G401 (cell line): ENCODE results near the gene OSBPL2. TPM values are rescaled to one million over a fixed set of nuclear protein-coding genes. Genes with fewer than 3 reads are reported as not detected.

Experiments
- DNase-seq: peaks from one replicate; pipeline ENCODE4 v3.0.0-alpha.2; 2015; ENCODE audit warnings: low spot score
- in situ Hi-C: cut with HindIII; loops from 2 replicates; pipeline ENCODE4 v1.10.0; 2016; ENCODE audit warnings: low sequenced_read_pairs, mixed read lengths
- total RNA-seq: library from RNA; depleted of rRNA; stranded (reverse); fragments of >200 nt; shearing (Covaris generic); gene quantifications from 2 replicates; pipeline ENCODE4 v1.2.3, GENCODE V29; 2014

The OSBPL2 gene
- total RNA-seq, 1 experiment from 2014 or later, result 19.6 TPM

- no peak for DNase-seq
- in situ Hi-C loops, result no loop called here
Observed at GRCh38 chr20:62326559-62326958, 88.2 kb downstream of the OSBPL2 start.

GRCh38 chr20:62326959-62327725 is 88.8 kb downstream of the OSBPL2 start:
- no peak for DNase-seq
- in situ Hi-C loops, result no loop called here

- in situ Hi-C loops, result no loop called here
- no peak for DNase-seq
Observed at GRCh38 chr20:62327726-62328495, 89.6 kb downstream of the OSBPL2 start.

- in situ Hi-C loops, result no loop called here
- no peak for DNase-seq
Observed at GRCh38 chr20:62328684-62329388, 90.5 kb downstream of the OSBPL2 start.

GRCh38 chr20:62329389-62330377 is 91.4 kb downstream of the OSBPL2 start:
- no peak for DNase-seq
- in situ Hi-C loops, result no loop called here

- DNase-seq, result no peak
- in situ Hi-C loops, result no loop called here
Observed at GRCh38 chr20:62330576-62331317, 92.4 kb downstream of the OSBPL2 start.

- DNase-seq, result no peak
- in situ Hi-C loops, result no loop called here
Observed at GRCh38 chr20:62331347-62331746, 93.0 kb downstream of the OSBPL2 start.

GRCh38 chr20:62332421-62332820 is 94.1 kb downstream of the OSBPL2 start:
- in situ Hi-C loops, result no loop called here
- DNase-seq, result no peak

- in situ Hi-C loops, result no loop called here
- no peak for DNase-seq
Observed at GRCh38 chr20:62332989-62333819, 94.9 kb downstream of the OSBPL2 start.

- no peak for DNase-seq
- in situ Hi-C loops, result no loop called here
Observed at GRCh38 chr20:62333820-62334595, 95.7 kb downstream of the OSBPL2 start.

GRCh38 chr20:62334881-62335280 is 96.6 kb downstream of the OSBPL2 start:
- no peak for DNase-seq
- in situ Hi-C loops, result no loop called here

GRCh38 chr20:62335532-62335931 is 97.2 kb downstream of the OSBPL2 start:
- in situ Hi-C loops, result no loop called here
- no peak for DNase-seq

- in situ Hi-C loops, result no loop called here
Observed at GRCh38 chr20:62336329-62336728, 98.0 kb downstream of the OSBPL2 start.

GRCh38 chr20:62336775-62337557 is 98.6 kb downstream of the OSBPL2 start:
- in situ Hi-C loops, result no loop called here
- no peak for DNase-seq

More at GRCh38 chr20:62336329-62336728, 98.0 kb downstream of the OSBPL2 start:
- no peak for DNase-seq

GRCh38 chr20:62337558-62338293 is 99.4 kb downstream of the OSBPL2 start:
- no peak for DNase-seq
- in situ Hi-C loops, result no loop called here
